OCI-LY3 (cell line): ENCODE measurements around the gene FSTL4.

ENCODE experiments used
- CTCF ChIP-seq: fragments of 200-600, 300-600 bp; sonication (generic); IDR thresholded peaks from 2 replicates; pipeline ENCODE4 v1.5.1; 2014; ENCODE audit warnings: antibody characterized with exemption, low read length, low read depth
- EZH2phosphoT487 ChIP-seq: fragments of 200-600 bp; shearing (Covaris generic); IDR thresholded peaks from 2 replicates; pipeline ENCODE4 v1.6.1; 2018; ENCODE audit warnings: antibody characterized with exemption, mixed run types, low read depth

GRCh38 chr5:133503511-133503910, 108.8 kb downstream of the FSTL4 start:
- TF ChIP-seq CTCF (no peak), EZH2phosphoT487 (no peak)
